HEK293 (cell line): ENCODE results near the gene SLC38A1.

Source experiments
- FEZF1 ChIP-seq: fragments of 450-650 bp; formaldehyde crosslinking; IDR thresholded peaks from 2 replicates; pipeline ENCODE4 v1.5.1; 2016; ENCODE audit warnings: missing biosample characterization, missing genetic modification characterization
- KLF16 ChIP-seq: fragments of 450-650 bp; formaldehyde crosslinking; IDR thresholded peaks from 2 replicates; pipeline ENCODE4 v1.5.1; 2017; ENCODE audit warnings: missing biosample characterization, missing genetic modification characterization
- PRDM1 ChIP-seq: fragments of 450-650 bp; formaldehyde crosslinking; IDR thresholded peaks from 2 replicates; pipeline ENCODE4; 2016; ENCODE audit warnings: missing biosample characterization, missing genetic modification characterization
- RBAK ChIP-seq: fragments of 450-650 bp; formaldehyde crosslinking; IDR thresholded peaks from 2 replicates; pipeline ENCODE4 v1.5.1; 2016; ENCODE audit warnings: missing biosample characterization, missing genetic modification characterization
- SALL2 ChIP-seq: fragments of 450-650 bp; formaldehyde crosslinking; IDR thresholded peaks from 2 replicates; pipeline ENCODE4 v1.5.0; 2017; ENCODE audit warnings: missing biosample characterization, mild to moderate bottlenecking, missing genetic modification characterization, borderline replicate concordance
- WT1 ChIP-seq: fragments of 450-650 bp; formaldehyde crosslinking; IDR thresholded peaks from 2 replicates; pipeline ENCODE4 v1.5.1; 2016; ENCODE audit warnings: missing biosample characterization, missing genetic modification characterization
- YY2 ChIP-seq: fragments of 450-650 bp; formaldehyde crosslinking; IDR thresholded peaks from 2 replicates; pipeline ENCODE4 v1.5.1; 2016; ENCODE audit warnings: missing biosample characterization, missing genetic modification characterization
- ZEB2 ChIP-seq: fragments of 450-650 bp; formaldehyde crosslinking; IDR thresholded peaks from 2 replicates; pipeline ENCODE4 v1.5.1; 2016; ENCODE audit warnings: missing biosample characterization, missing genetic modification characterization
- ZFP41 ChIP-seq: fragments of 450-650 bp; formaldehyde crosslinking; IDR thresholded peaks from 2 replicates; pipeline ENCODE4 v1.5.1; 2016; ENCODE audit warnings: missing biosample characterization, missing genetic modification characterization, borderline replicate concordance
- ZNF184 ChIP-seq: fragments of 450-650 bp; IDR thresholded peaks from 2 replicates; pipeline ENCODE4 v1.5.1; 2018; ENCODE audit warnings: missing biosample characterization, mild to moderate bottlenecking, missing genetic modification characterization
- ZNF214 ChIP-seq: fragments of 450-650 bp; formaldehyde crosslinking; IDR thresholded peaks from 2 replicates; pipeline ENCODE4 v1.5.1; 2017; ENCODE audit warnings: missing biosample characterization, mild to moderate bottlenecking, missing genetic modification characterization, borderline replicate concordance
- ZNF24 ChIP-seq: fragments of 450-650 bp; formaldehyde crosslinking; IDR thresholded peaks from 2 replicates; pipeline ENCODE4 v1.5.1; 2016; ENCODE audit warnings: missing biosample characterization, missing genetic modification characterization
- ZNF248 ChIP-seq: fragments of 450-650 bp; formaldehyde crosslinking; IDR thresholded peaks from 2 replicates; pipeline ENCODE4 v1.5.1; 2017; ENCODE audit warnings: missing biosample characterization, missing genetic modification characterization
- ZNF274 ChIP-seq, 2 experiments: fragments of 200-500 bp in 1 of 2; fragments of 450-650 bp in 1 of 2; sonication (Bioruptor generic) in 1 of 2; formaldehyde crosslinking in 1 of 2; IDR thresholded peaks; 2 replicates each; pipeline versions ENCODE4 v1.5.1 to v1.6.1; 2014 to 2016; ENCODE audit warnings: borderline replicate concordance in 1 of 2, inconsistent platforms in 1 of 2, low read length in 1 of 2, missing biosample characterization in 1 of 2, missing genetic modification characterization in 1 of 2
- ZNF324 ChIP-seq: fragments of 450-650 bp; formaldehyde crosslinking; IDR thresholded peaks from 2 replicates; pipeline ENCODE4 v1.5.1; 2016; ENCODE audit warnings: missing biosample characterization, missing genetic modification characterization
- ZNF335 ChIP-seq: fragments of 450-650 bp; formaldehyde crosslinking; conservative IDR thresholded peaks from 2 replicates; pipeline ENCODE4 v1.5.1; 2016; ENCODE audit warnings: missing biosample characterization, missing genetic modification characterization
- ZNF350 ChIP-seq: fragments of 450-650 bp; formaldehyde crosslinking; IDR thresholded peaks from 2 replicates; pipeline ENCODE4 v1.5.0; 2017; ENCODE audit warnings: missing biosample characterization, mild to moderate bottlenecking, missing genetic modification characterization
- ZNF449 ChIP-seq: fragments of 450-650 bp; formaldehyde crosslinking; IDR thresholded peaks from 2 replicates; pipeline ENCODE4 v1.5.1; 2017; ENCODE audit warnings: missing biosample characterization, mild to moderate bottlenecking, missing genetic modification characterization, moderate library complexity
- ZNF510 ChIP-seq: fragments of 450-650 bp; formaldehyde crosslinking; IDR thresholded peaks from 2 replicates; pipeline ENCODE4 v1.5.1; 2018; ENCODE audit warnings: mild to moderate bottlenecking, missing genetic modification characterization, missing biosample characterization; ENCODE audit not compliant: insufficient replicate concordance
- ZNF518A ChIP-seq: fragments of 450-650 bp; formaldehyde crosslinking; conservative IDR thresholded peaks from 2 replicates; pipeline ENCODE4 v1.5.1; 2016; ENCODE audit warnings: low read depth, missing biosample characterization, missing genetic modification characterization
- ZNF664 ChIP-seq: fragments of 450-650 bp; formaldehyde crosslinking; IDR thresholded peaks from 2 replicates; pipeline ENCODE4 v1.5.1; 2016; ENCODE audit warnings: missing biosample characterization, missing genetic modification characterization
- ZNF707 ChIP-seq: fragments of 450-650 bp; formaldehyde crosslinking; IDR thresholded peaks from 2 replicates; pipeline ENCODE4 v1.5.1; 2016; ENCODE audit warnings: missing biosample characterization, missing genetic modification characterization
- TF ChIP-seq, protein P1 (sequence below): fragments of 450-650 bp; formaldehyde crosslinking; IDR thresholded peaks from 2 replicates; pipeline ENCODE4; 2016; ENCODE audit warnings: missing biosample characterization, missing genetic modification characterization
- TF ChIP-seq, protein P2 (sequence below): fragments of 450-650 bp; formaldehyde crosslinking; IDR thresholded peaks from 2 replicates; pipeline ENCODE4 v1.5.1; 2016; ENCODE audit warnings: missing biosample characterization, missing genetic modification characterization
- TF ChIP-seq, protein P3 (sequence below): fragments of 450-650 bp; formaldehyde crosslinking; IDR thresholded peaks from 2 replicates; pipeline ENCODE4 v1.5.1; 2016; ENCODE audit warnings: missing biosample characterization, missing genetic modification characterization
- TF ChIP-seq, protein P4 (sequence below): fragments of 450-650 bp; formaldehyde crosslinking; IDR thresholded peaks from 2 replicates; pipeline ENCODE4 v1.5.1; 2016; ENCODE audit warnings: missing biosample characterization, missing genetic modification characterization

Gene SLC38A1

DNA sequence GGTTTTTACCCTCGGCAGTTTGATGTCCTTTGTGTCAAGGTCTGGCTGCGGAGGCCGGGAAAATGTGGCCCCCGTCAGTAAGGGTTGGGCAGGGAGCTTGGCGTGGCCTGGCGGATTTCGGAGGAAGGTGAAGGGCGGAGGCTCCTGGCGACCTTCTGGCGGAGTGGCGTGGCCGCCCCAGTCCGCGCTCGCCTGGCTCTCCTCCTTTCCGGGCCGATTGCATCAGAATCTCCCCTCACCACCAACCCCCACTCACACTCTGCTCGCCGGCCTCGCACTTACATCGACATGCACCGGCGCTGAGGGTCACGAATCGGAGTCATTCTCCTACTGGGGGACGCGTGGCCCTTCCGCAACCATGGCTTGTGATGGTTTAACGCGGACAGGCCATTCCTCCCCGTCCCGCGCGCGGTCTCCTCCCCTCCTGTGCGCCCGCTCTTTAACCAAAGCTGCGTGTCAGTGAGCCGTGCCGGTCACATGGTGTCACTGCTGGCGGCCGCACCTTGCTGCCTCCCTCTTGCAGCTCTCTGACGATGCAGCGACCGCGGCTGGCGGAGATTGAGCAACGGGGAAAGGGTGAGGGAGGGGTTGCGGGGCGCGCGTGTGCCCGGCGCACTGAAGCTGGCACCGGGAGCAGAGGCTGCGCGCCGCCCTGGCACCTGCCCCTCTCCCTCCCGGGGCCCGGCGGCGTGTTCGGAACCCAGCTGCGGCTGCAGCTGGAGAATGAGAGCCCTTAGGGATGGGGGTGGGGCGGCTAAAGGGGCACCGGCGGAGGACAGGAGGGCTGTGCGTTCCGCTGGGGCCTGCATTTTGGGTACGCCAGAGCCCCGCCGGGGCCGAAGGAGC is at the start of gene SLC38A1 (continued):
- TF ChIP-seq ZNF510 (tag by site-specific recombination): no peak
- no peak for TF ChIP-seq ZNF248 (tag by site-specific recombination)
- no peak for TF ChIP-seq ZNF184 (tag by site-specific recombination)
- no peak for TF ChIP-seq ZNF707 (tag by site-specific recombination)
- TF ChIP-seq, protein P1, sequence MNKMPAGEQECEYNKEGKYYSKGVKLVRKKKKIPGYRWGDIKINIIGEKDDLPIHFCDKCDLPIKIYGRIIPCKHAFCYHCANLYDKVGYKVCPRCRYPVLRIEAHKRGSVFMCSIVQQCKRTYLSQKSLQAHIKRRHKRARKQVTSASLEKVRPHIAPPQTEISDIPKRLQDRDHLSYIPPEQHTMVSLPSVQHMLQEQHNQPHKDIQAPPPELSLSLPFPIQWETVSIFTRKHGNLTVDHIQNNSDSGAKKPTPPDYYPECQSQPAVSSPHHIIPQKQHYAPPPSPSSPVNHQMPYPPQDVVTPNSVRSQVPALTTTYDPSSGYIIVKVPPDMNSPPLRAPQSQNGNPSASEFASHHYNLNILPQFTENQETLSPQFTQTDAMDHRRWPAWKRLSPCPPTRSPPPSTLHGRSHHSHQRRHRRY: 0 out of 2 replicates have a peak, but pooled peaks have one; percentile 66
- peak; percentile 81 for TF ChIP-seq KLF16 (tag by site-specific recombination)
- TF ChIP-seq FEZF1 (tag by site-specific recombination): peak; percentile 96
- TF ChIP-seq, protein P2, sequence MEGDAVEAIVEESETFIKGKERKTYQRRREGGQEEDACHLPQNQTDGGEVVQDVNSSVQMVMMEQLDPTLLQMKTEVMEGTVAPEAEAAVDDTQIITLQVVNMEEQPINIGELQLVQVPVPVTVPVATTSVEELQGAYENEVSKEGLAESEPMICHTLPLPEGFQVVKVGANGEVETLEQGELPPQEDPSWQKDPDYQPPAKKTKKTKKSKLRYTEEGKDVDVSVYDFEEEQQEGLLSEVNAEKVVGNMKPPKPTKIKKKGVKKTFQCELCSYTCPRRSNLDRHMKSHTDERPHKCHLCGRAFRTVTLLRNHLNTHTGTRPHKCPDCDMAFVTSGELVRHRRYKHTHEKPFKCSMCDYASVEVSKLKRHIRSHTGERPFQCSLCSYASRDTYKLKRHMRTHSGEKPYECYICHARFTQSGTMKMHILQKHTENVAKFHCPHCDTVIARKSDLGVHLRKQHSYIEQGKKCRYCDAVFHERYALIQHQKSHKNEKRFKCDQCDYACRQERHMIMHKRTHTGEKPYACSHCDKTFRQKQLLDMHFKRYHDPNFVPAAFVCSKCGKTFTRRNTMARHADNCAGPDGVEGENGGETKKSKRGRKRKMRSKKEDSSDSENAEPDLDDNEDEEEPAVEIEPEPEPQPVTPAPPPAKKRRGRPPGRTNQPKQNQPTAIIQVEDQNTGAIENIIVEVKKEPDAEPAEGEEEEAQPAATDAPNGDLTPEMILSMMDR (tag by site-specific recombination): peak; percentile 81
- peak; percentile 88 for TF ChIP-seq ZNF324 (tag by site-specific recombination)
- no peak for TF ChIP-seq ZNF664 (tag by site-specific recombination)
- no peak for TF ChIP-seq ZNF518A (tag by site-specific recombination)
- TF ChIP-seq, protein P3, sequence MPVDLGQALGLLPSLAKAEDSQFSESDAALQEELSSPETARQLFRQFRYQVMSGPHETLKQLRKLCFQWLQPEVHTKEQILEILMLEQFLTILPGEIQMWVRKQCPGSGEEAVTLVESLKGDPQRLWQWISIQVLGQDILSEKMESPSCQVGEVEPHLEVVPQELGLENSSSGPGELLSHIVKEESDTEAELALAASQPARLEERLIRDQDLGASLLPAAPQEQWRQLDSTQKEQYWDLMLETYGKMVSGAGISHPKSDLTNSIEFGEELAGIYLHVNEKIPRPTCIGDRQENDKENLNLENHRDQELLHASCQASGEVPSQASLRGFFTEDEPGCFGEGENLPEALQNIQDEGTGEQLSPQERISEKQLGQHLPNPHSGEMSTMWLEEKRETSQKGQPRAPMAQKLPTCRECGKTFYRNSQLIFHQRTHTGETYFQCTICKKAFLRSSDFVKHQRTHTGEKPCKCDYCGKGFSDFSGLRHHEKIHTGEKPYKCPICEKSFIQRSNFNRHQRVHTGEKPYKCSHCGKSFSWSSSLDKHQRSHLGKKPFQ (tag by site-specific recombination): 0 out of 2 replicates have a peak, but pooled peaks have one; percentile 31
- TF ChIP-seq ZNF350 (tag by site-specific recombination): no peak
- peak; percentile 83 for TF ChIP-seq ZNF24 (tag by site-specific recombination)
- TF ChIP-seq ZEB2: peak; percentile 96
- TF ChIP-seq, protein P4, sequence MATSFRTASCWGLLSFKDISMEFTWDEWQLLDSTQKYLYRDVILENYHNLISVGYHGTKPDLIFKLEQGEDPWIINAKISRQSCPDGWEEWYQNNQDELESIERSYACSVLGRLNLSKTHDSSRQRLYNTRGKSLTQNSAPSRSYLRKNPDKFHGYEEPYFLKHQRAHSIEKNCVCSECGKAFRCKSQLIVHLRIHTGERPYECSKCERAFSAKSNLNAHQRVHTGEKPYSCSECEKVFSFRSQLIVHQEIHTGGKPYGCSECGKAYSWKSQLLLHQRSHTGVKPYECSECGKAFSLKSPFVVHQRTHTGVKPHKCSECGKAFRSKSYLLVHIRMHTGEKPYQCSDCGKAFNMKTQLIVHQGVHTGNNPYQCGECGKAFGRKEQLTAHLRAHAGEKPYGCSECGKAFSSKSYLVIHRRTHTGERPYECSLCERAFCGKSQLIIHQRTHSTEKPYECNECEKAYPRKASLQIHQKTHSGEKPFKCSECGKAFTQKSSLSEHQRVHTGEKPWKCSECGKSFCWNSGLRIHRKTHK: no peak
- peak; percentile 91 for TF ChIP-seq ZNF335
- peak; percentile 88 for TF ChIP-seq WT1
- no peak for TF ChIP-seq PRDM1 (tag by site-specific recombination)
- no peak for TF ChIP-seq ZFP41
- TF ChIP-seq YY2 (tag by site-specific recombination): no peak; the same call in none of the 2 replicates
- no peak for TF ChIP-seq ZNF214 (tag by site-specific recombination)
- TF ChIP-seq RBAK: no peak
- no peak for TF ChIP-seq ZNF274 (IDR thresholded peaks at IDR 0.05; ENCODE audit: low read length)
- no peak for TF ChIP-seq ZNF274 (tag by site-specific recombination; IDR thresholded peaks at IDR 0.05; ENCODE audit: borderline replicate concordance)
- no peak for TF ChIP-seq SALL2 (tag by site-specific recombination)
- TF ChIP-seq ZNF449 (tag by site-specific recombination): 0 out of 2 replicates have a peak, but pooled peaks have one; percentile 76
